Measurements from ENCODE around the gene COL4A1. TPM values are rescaled to one million over a fixed set of nuclear protein-coding genes. Genes with fewer than 3 reads are reported as not detected.

COL4A1 gene
- total and polyA plus RNA-seq, 2 of the 13 experiments (the other 11 are each of a cell fraction or from before 2014, with no cell fraction given): not detected

GRCh38 chr13:110121422-110122083 is 185.4 kb downstream of the COL4A1 start:
- DNase-seq (ENCODE audit: low spot score) (no peak), FAIRE-seq (no peak), ATAC-seq (no peak)
- Histone ChIP-seq H2AFZ (ENCODE audit: low read length) (no peak overlapping the region), H4K20me1 (ENCODE audit: insufficient read depth, low read length) (no peaks in the 10 kb centered on the region), H3K27me3 (ENCODE audit: control insufficient read depth in 1 of 2, insufficient read depth in 2 of 2, low read length in 2 of 2) (peaks cover 2 to 14% of the 10 kb centered on the region in 2 experiments; a peak in 3 of 5 replicates), H3K27ac (ENCODE audit: extremely low read length, insufficient read depth, low read length) (no peak overlapping the region), H3K9ac (ENCODE audit: insufficient read depth, low read depth, low read length) (no peak overlapping the region), H3K9me3 (ENCODE audit: low read length) (no peaks in the 10 kb centered on the region), H3K79me2 (ENCODE audit: insufficient read depth, low read length) (no peaks in the 10 kb centered on the region), H3K4me2 (ENCODE audit: low read depth, low read length) (no peak overlapping the region), H3K4me1 (ENCODE audit: insufficient read depth, low read length) (no peaks in the 10 kb centered on the region), H3K4me3 (replicated peaks in 1 of 3; ENCODE audit: insufficient read depth in 1 of 3, low read depth in 2 of 3, low read length in 3 of 3) (no peak overlapping the region), H3K36me3 (replicated peaks in 1 of 2; ENCODE audit: control insufficient read depth in 1 of 2, insufficient read depth in 2 of 2, low read length in 2 of 2) (no peaks in the 10 kb centered on the region)
- in situ Hi-C loops (cut with HindIII; ENCODE audit: extremely low pct_ligation_motif_present, low pct_unique_long_range_greater_than_20kb): loop anchor here (25.0 kb wide), 1 partner anchor 1909 kb away; the partner anchor contains the start of genes ABHD13 and LIG4
- WGBS (ENCODE audit: low lambda C conversion rate): 20% methylated on average over 6 of the region's 6 CpGs
- CTCF ChIA-PET (ENCODE audit: low intra/inter-chr PET ratio, low total read pairs): no interaction called here
- POLR2A ChIA-PET: no interaction called here
- intact Hi-C loops (cut with micrococcal nuclease; ENCODE audit: unreplicated experiment): no loop called here
- no TSS peak for BruUV-seq (replicated peaks)
- no peak for TF ChIP-seq NFAT5 (CRISPR knock-in tag; IDR thresholded peaks at IDR 0.05)
- TF ChIP-seq PRDM10 (CRISPR knock-in tag; IDR thresholded peaks at IDR 0.05; ENCODE audit: low read depth): no peak
- no peak for TF ChIP-seq ZNF746 (CRISPR knock-in tag; IDR thresholded peaks at IDR 0.05)
- no peak for TF ChIP-seq MXD1 (CRISPR knock-in tag; IDR thresholded peaks at IDR 0.05)
- TF ChIP-seq E2F5 (CRISPR knock-in tag; conservative IDR thresholded peaks at IDR 0.05): no peak
- TF ChIP-seq CAMTA2 (CRISPR knock-in tag; IDR thresholded peaks at IDR 0.05; ENCODE audit: borderline replicate concordance): no peak
- TF ChIP-seq TEAD3 (CRISPR knock-in tag; optimal IDR thresholded peaks at IDR 0.05; ENCODE audit: borderline replicate concordance): no peak
- TF ChIP-seq SOX13 (IDR thresholded peaks at IDR 0.05): no peak
- TF ChIP-seq SOX13 (CRISPR knock-in tag; conservative IDR thresholded peaks at IDR 0.05 in 1 of 2, IDR thresholded peaks at IDR 0.05 in 1 of 2): no peak
- no peak for TF ChIP-seq ZBTB25 (CRISPR knock-in tag; IDR thresholded peaks at IDR 0.05)
- TF ChIP-seq NR2F6 (IDR thresholded peaks at IDR 0.05): no peak
- no peak for TF ChIP-seq NR2F6 (CRISPR knock-in tag; IDR thresholded peaks at IDR 0.05)
- TF ChIP-seq GTF3A (CRISPR knock-in tag; conservative IDR thresholded peaks at IDR 0.05): no peak
